ENCODE measurements around the gene PRDM16. TPM values are rescaled to one million over a fixed set of nuclear protein-coding genes. Genes with fewer than 3 reads are reported as not detected.

Gene PRDM16
- total and polyA plus RNA-seq, 8 donors = 9.6 to 18.0 (median 14.7) TPM

- intact Hi-C loops (cut with DNase I) = no loop called here
- no peak for TF ChIP-seq CTCF (IDR thresholded peaks at IDR 0.05)
- peaks cover 0 to 7% of the 10 kb centered on the region in 2 donors for H3K27me3 ChIP-seq
- H3K4me1 ChIP-seq = peaks cover 10 to 14% of the 10 kb centered on the region in 2 donors
- H3K4me3 ChIP-seq = no peak overlapping the region
- no peak overlapping the region for H3K27ac ChIP-seq
- H3K9me3 ChIP-seq = no peaks in the 10 kb centered on the region
- no peaks in the 10 kb centered on the region for H3K36me3 ChIP-seq
- ATAC-seq (no peak), DNase-seq (no peak)
These were observed 56.8 kb downstream of the PRDM16 start for GRCh38 chr1:3125546-3126368.

- Histone ChIP-seq H3K9me3 (no peaks in the 10 kb centered on the region), H3K27ac (peak overlapping the region; percentile 41 to 53), H3K36me3 (no peaks in the 10 kb centered on the region), H3K4me3 (no peak overlapping the region), H3K27me3 (peaks cover 0 to under 1% of the 10 kb centered on the region in 2 donors), H3K4me1 (peaks cover 10 to 14% of the 10 kb centered on the region in 2 donors)
- ATAC-seq (peak; percentile 7), DNase-seq (peak in 2 of 4 donors; percentile 30 to 61)
- intact Hi-C loops (cut with DNase I) = no loop called here
- no peak for TF ChIP-seq CTCF (IDR thresholded peaks at IDR 0.05)
These were observed 58.0 kb downstream of the PRDM16 start for GRCh38 chr1:3126756-3127678.

GRCh38 chr1:3127738-3128137 lies 58.7 kb downstream of the PRDM16 start:
- TF ChIP-seq CTCF (IDR thresholded peaks at IDR 0.05) = no peak
- Histone ChIP-seq H3K4me1 (peaks cover 10 to 14% of the 10 kb centered on the region in 2 donors), H3K27me3 (peaks cover 0 to 4% of the 10 kb centered on the region in 2 donors), H3K9me3 (no peaks in the 10 kb centered on the region), H3K4me3 (no peak overlapping the region), H3K27ac (peak overlapping the region; percentile 41 to 53), H3K36me3 (no peaks in the 10 kb centered on the region)
- DNase-seq = peak in 2 of 4 donors; percentile 72 to 83
- ATAC-seq = peak; percentile 80
- intact Hi-C loops (cut with DNase I) = no loop called here

GRCh38 chr1:3128431-3129132 lies 59.6 kb downstream of the PRDM16 start:
- DNase-seq (no peak), ATAC-seq (peak; percentile 17)
- H3K9me3 ChIP-seq = no peaks in the 10 kb centered on the region
- H3K27ac ChIP-seq = peak overlapping the region in 1 of 2 donors; percentile 3
- H3K4me1 ChIP-seq = peaks cover 14 to 16% of the 10 kb centered on the region in 2 donors
- H3K4me3 ChIP-seq = no peak overlapping the region
- H3K36me3 ChIP-seq = no peaks in the 10 kb centered on the region
- intact Hi-C loops (cut with DNase I) = no loop called here
- no peak for TF ChIP-seq CTCF (IDR thresholded peaks at IDR 0.05)
- peaks cover 0 to 11% of the 10 kb centered on the region in 2 donors for H3K27me3 ChIP-seq

Data from left lung (tissue), 10 donors.